Measurements from ENCODE around the gene RSPRY1.

DNA sequence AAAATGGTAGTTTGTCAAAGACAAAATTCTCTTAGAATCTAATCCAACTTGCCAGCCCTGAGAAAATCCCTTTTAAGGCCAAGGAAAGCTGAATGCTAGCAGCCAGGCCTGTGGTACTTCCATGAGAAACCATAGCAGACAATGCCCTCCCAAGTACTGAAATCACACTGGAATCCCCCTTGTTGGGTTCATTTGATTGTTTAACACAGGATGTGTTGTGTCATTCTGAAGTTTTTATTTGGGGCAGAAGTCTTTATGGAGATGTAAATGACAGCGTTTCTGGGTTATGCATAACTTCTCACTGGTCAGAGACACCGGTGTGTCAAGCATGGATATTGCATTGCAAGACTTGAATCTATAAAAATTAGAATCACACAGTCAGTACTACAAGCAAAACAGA lies 53.0 kb downstream of the RSPRY1 start:
- TF ChIP-seq CTCF (IDR thresholded peaks at IDR 0.05; ENCODE audit: low read length), result no peak
- TF ChIP-seq EZH2phosphoT487 (IDR thresholded peaks at IDR 0.05; ENCODE audit: low read length), result no peak

Measured in MM.1S (cell line).